UCSD-AML1 (cell line): Measurements from ENCODE around the gene ACBD4.
A peak's percentile ranks its signal among the peaks of the same experiment; 100 is the strongest.

ENCODE experiments used
- DNase-seq: peaks from one replicate; lab custom pipeline; 2025; ENCODE audit not compliant: unreplicated experiment; lab: John Stamatoyannopoulos, UW

The ACBD4 gene

DNA sequence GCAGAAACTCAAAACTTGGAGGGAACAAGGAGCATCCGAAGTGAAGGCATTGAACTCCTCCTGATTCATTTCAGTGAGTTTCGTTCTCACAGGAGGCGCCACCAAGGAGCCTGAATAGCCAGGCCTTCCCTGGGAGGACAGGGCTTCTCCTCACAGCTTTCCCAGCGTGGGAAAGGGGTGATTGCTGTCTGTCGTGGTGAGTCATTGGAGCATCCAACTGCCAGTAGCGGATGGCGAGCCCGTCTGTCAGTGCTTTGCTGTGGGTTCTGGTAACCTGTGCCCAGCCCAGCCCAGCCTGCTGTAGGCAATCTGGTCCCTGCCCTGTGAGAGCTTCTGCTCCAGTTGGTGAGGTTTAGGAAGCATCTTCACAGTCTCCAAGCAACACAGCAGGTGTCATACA is 31.5 kb upstream of the ACBD4 start:
- DNase-seq = no peak

DNA sequence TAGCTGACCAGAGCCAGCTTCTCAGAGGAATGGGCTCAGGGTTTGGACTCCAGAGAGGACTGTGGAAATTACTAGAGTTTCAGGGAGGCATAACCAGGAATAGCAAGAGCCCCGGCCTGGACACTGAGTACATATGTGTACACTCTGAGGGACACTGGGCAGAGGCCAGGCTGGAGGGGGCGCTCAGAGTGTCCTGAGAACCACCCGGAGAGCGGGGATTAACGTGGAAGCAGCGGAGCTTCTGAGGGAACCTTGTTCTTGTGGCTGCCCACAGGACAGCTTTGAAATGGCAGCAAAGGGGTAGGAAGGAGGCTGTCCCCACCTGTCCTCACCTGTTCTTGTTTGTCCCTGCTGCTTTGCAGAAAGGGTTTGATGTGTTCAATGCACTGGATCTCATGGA is 31.0 kb upstream of the ACBD4 start:
- no peak for DNase-seq

DNA sequence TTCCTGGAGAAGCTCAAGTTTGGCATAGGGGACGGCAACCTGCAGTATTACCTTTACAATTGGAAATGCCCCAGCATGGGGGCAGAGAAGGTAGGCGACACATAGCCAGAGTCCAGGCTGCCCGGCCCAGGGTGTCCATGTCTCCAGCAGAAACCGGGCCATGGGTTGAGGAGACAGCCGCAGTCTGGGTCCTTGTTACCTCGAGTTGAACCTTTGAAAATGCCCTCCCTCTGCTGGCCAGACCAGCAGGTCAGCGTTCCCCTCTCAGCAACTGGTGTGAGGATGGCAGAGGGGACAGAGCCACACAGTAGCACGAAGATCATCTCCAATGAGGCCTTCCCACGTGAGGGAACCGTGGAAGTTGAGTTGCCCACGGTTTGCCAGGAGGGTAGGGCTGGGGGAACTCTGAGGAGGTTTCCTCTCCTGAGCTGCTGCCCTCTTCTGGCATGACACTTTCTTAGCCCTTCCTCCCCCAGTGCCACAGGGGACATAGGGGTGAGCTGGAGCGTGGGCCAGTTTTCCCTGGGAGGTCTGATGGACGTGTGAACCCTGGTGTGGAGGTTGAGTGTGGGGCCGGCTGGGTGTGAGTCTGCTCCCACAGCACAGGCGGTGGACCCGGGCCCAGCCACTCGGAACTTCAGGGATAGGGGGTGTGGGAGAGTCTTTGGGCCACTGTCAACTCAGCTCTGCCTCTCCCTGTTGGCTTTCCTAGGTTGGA is 30.4 kb upstream of the ACBD4 start:
- no peak for DNase-seq

DNA sequence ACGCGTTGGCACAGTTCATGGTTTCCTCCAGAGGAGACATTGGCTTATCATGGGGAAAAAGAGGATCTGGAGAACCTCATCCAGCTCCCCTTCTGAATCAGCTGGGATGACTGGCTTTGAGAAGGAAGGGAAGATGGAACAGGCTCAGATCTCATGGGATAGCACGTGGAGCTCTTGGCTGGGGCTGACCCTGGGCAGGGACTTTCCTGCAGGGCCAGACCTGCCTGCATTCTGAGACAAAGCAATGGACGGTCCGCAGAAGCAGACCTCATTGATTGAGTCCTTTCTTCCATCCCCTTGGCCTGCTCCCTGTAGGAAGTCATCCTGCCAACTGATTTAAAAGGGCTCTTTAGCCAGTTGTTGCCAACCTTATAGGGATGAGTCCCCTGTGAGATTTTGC is 29.4 kb upstream of the ACBD4 start:
- DNase-seq = no peak

- DNase-seq = no peak
Observed at GRCh38 chr17:45106582-45106981, 28.9 kb upstream of the ACBD4 start.

DNA sequence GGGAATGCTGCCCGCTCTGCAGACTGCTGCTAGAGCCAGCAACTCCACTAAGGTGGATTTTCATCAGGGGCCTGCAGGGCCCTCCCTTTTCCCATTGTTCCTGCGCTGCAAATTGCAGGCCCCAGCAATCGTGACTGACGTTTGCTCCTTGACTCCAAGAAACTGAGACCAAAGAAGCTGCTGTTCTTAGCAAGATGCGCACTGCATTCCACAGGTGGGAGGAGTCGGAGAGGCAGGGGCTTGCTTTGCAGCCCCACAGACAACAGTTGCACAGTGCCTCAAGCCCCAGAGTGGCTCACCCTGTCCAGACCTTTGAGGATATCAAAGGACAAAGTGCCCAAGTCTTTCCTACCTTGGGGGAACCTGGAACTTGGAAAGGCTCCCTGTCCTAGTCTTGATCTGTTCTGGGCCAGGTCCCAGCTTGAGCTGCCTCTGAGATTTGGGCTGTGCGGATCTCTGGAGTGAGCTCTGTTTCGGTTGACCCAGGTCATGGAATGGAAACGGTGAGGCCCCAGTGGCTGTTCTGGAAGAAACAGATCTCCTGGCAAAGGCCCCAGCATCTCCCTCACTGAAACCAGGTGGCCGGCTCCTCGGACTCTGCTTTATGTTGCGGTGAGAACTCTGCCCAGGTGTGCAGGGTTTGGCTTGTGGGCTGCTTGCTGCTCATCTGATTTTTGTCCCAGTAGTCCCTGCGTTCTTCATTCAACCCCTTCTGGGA is 28.0 kb upstream of the ACBD4 start:
- no peak for DNase-seq

GRCh38 chr17:45108051-45108450 is 27.4 kb upstream of the ACBD4 start:
- no peak for DNase-seq

GRCh38 chr17:45108595-45109521 is 26.6 kb upstream of the ACBD4 start:
- DNase-seq = no peak

- no peak for DNase-seq
Observed at GRCh38 chr17:45110676-45111611, 24.5 kb upstream of the ACBD4 start.

- no peak for DNase-seq
Observed at GRCh38 chr17:45111850-45112249, 23.6 kb upstream of the ACBD4 start.

GRCh38 chr17:45112559-45113423 is 22.7 kb upstream of the ACBD4 start:
- DNase-seq = no peak

GRCh38 chr17:45113424-45113754 is 22.1 kb upstream of the ACBD4 start:
- no peak for DNase-seq

DNA sequence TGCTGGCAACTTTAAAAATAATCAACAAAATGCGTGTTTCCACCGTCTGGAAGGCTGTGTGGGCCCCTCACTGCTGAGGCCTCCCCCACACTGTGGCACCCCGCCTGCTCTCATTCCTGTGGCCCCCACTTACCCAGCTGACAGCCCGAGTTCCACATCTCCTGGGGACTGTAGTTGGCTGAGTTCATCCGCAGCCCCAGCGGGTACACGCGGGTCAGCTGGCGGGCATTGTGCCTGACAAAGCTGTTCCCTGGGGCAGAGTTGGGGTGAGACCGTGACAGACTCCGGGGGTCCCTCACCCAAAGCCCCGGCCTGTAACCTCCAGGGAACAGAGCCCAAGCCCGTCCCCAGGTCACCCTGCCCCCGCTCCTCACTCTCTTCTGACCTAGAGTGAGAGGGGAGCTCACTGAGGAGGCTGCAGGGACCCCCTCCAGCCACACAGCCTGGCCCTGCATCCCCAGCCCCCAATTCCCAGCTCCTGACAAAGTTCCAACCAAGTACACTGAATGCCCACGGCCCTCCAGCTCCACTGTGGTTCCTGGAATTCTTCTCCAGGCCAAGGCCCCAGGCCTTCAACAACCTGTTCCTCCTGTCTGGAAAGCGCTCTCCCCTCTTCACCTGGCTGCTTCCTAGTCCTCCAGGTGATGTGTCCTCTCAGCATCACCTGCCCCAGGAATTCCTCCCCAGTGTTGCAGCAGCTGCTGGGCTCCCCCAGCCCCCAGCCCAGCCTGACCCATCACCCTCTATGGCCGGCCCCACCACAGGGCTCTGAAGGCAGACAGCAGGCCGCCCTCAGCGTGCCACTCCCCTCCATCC is 21.2 kb upstream of the ACBD4 start:
- DNase-seq = no peak

DNA sequence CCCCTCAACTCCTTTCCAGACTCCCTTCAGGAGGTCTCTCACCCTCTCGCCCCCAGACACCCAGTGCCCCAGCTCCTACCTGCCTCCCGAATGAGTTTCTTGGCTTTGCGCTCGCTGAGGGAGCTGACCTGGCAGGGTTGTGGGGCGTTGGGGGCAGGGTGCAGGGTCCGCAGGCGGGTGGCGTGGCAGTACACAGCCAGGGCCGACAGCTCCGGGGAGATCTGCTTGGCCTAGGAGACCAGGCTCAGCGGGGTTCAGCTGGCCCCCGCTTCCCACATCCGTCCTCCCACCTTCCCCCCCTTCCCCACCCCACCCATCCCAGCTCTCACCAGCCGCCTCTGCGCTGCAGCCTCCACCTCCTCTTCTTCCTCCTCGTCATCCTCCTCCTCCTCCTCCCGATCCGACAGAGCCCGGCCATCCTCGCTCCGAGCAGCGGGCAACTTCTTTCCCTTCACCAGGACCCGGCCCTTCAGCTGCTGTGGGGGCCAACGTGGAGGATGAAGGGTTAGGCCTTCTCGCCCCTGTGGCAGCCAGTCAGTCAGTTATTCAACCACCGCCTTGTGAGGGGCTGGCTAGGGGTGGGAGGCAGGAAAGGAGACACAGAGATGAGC is 20.4 kb upstream of the ACBD4 start:
- no peak for DNase-seq

DNA sequence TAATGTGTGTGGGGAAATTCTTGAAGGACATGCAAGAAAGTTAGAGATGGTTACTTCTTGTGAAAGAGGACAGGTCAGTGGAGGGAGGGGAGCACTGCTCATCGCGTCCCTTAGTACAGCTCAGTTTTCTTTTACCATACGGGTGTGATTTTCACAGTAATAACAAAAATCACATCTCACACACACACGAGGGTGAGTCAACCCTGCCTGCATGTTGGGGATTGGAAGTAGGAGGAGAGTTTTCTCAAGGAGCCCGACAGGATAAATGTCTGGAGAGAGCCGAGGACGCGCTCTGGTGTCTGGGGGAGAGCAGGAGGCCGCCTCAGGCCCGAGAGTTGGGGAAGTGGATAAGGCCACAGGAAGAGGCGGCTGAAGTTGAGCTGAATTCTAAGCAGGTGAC is 19.6 kb upstream of the ACBD4 start:
- peak; percentile 35 for DNase-seq

- DNase-seq = no peak
Observed at GRCh38 chr17:45116434-45117016, 19.0 kb upstream of the ACBD4 start.

DNA sequence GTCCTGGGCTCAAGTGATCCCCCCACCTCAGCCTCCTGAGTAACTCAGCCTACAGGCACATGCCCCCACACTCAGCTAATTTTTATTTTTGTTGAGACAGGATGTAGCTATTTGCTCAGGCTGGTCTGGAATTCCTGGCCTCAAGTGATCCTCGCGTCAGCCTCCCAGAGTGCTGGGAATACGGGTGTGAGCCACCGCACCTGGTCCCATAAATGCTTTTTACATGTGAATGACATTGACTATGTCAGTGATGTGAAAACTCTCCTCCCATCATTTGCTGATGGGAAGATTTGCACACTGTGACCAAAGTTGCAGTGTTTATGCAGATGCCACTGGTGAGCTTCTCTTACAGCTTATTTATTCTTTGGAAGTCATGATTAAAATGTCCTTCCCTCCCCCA is 18.2 kb upstream of the ACBD4 start:
- DNase-seq = no peak
